Fibroblast of gingiva (primary cell): ENCODE results near the gene CHMP4A.

Experiments used
- DNase-seq: peaks from one replicate; pipeline ENCODE4 v3.0.0-alpha.2; 2011; ENCODE audit warnings: low read depth

Gene CHMP4A, protein sequence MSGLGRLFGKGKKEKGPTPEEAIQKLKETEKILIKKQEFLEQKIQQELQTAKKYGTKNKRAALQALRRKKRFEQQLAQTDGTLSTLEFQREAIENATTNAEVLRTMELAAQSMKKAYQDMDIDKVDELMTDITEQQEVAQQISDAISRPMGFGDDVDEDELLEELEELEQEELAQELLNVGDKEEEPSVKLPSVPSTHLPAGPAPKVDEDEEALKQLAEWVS

DNA sequence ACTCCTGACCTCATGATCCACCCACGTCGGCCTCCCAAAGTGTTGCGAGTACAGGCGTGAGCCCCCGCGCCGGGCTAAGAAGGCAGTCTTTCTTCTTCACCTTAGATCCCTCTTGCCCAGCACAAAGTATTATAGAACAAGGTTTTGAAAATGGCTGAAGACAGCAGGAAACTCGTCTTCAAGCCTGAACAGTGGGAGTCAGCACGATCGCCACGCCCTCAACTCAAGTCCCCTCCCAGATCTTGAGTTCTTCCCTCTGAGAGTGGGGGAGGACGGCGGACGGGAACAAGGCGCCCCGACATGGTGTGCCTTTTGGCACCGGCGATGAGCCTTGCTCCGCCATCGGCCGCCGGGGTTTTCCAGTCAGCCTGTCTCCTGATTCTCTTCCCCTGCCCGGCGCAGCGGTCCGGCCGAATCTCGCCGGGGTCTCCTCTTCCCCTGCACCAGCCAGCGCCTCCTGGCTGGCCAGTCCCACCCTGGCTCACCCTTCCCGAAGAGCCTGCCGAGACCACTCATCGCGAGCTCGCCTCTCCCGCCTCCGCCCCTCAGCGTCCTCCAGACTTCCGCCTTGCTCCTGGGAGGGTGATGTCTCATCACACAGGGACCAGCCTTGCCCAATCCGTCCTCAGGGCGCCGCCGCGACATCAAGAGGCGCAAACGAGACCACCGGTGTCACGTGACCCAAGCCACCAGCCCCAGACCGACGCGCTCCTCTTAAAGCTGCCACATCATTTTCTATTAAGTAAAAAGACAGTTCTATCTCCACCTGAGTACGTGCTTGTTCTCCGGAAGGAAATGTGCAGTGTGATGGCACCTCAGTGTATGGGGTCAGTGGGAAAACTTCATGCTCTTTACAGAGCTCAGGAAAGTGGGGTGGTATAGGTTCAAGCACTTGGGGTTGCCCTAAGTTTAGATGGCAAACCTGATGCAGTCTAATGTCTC lies at the start of gene CHMP4A:
Gene CHMP4A, minus strand, starts transcription at position 565 of the 942 bp plus-strand sequence. Its CDS starts 49 bp downstream, at position 516.
- peak; percentile 98 for DNase-seq

DNA sequence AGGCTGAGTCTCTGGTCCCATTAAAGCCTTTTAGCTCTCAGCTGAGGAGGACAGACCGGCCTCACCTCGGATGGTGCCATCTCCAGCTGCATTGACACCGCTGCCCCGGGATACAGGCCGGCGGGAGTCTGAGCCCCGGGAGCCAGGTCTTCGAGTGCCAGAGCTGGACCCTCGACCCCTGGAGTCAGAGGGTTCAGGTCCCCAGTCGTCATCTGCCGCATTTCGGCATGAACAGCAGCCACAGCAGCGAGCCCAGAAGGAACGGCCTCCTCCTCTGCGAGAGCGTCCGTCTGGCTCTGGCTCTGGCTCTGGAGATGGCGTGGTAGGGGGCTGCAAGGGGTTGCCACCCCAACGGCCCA lies 48.7 kb upstream of the CHMP4A start:
- DNase-seq: no peak

DNA sequence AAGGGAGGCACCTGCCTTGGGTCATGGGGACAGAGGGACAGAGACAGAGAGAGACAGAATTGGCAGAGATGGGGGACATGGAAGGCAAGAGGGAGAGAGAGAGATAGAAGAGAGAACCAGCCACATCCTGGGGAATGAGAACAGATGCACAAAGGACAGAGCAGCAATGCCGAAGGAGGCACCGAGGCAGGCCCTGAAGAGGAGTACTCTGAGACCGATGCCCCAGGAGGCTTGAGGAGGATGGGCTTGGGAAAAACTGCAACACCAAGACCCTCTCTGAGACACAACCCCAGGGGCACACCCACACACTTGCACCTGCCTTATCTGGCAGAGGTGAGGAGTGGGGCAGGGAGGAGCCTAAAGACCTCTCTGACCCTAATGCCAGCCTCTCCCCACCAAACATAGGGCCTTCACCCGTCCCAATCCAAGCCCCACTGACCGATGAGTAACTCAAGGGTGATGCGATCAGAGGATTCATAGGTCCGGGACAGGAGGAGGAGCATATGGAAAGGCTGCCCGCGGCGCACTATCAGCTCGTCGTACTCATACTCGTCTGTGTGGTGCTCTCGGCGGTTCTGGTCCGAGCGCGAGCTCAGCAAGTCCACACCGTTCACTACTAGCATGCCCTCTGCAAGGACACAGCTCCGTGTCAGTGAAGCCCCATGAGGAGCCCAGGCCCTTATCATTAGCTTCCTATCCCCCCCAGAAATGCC lies 48.1 kb upstream of the CHMP4A start:
- DNase-seq: no peak

GRCh38 chr14:24260780-24261157 lies 47.5 kb upstream of the CHMP4A start:
- no peak for DNase-seq

DNA sequence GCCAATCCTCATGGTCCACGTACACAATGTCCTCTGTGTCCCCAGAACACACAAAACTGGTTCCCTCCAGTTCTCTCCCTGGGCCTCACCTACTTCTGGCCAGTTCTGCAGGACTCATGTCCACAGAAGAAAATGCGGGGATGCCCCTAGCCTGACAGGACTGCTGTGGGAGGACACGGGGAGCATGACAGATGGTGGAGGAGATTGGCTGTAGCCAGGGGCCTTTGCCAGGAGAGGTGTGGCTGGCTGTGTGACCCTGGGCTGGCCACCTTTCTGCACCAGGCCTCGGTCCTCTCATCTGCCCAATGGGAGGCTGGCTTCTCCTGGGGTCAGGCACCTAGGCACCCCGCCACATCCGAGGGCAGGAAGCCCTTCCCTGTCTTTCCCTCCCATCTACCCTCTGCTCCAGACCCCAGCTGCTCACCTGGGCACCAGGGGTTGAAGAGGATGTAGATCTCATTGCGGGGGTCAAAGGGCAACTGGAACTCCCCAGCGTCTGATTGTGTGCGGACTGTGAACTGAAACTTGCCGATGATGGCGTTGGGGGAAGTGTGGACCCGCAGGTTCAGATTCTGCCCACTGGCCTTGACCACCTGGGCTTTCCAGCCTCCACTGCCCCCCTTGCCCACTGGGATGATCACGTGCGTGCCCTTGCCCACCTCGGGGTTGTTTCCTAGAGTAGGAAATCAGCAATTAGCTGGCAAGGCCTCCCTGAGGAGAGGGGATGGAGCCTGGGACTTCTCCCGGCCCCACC lies 46.9 kb upstream of the CHMP4A start:
- no peak for DNase-seq

- no peak for DNase-seq
Observed at GRCh38 chr14:24259282-24260025, 46.2 kb upstream of the CHMP4A start.

GRCh38 chr14:24258548-24259265 lies 45.4 kb upstream of the CHMP4A start:
- DNase-seq: no peak

GRCh38 chr14:24258119-24258518 lies 44.8 kb upstream of the CHMP4A start:
- DNase-seq: no peak

GRCh38 chr14:24256960-24257359 lies 43.7 kb upstream of the CHMP4A start:
- no peak for DNase-seq

GRCh38 chr14:24255931-24256711 lies 42.8 kb upstream of the CHMP4A start:
- no peak for DNase-seq

GRCh38 chr14:24255438-24255837 lies 42.1 kb upstream of the CHMP4A start:
- DNase-seq: no peak

DNA sequence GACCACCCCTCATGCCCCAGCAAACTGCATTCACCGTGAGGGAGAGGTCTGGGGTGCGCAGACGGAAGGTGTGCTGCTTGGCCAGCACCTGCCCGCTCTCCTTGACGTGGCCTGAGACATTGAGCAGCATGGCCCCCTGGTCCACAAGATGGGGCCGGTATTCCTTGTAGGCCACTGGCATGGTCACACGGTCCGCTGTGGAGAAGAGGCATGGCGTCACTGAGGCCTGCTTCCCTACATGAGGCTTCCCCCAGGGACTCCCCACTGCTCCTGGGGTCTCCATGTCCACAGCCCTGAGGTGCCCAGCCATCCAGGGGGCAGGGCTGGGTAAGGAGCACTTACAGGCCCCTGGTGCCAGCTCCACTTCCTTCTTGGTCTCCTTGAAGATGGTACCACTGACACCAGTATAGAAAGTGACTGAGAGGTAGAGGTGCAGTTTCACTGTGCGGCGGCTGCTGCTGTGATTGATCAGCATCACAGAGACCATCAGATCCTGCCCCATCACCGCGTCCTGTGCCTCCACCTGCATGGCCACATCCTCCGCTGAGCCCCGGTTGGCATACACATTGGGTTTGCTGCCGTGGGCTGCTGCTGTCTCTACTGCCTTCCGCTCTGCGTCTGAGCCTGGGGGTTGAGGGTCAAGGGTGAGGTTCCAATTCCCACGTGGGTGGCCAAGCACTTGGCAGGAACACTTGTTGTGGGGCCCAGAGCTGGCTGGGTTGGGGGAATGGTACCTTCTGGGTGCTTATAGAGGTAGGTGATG lies 41.5 kb upstream of the CHMP4A start:
- DNase-seq: no peak

DNA sequence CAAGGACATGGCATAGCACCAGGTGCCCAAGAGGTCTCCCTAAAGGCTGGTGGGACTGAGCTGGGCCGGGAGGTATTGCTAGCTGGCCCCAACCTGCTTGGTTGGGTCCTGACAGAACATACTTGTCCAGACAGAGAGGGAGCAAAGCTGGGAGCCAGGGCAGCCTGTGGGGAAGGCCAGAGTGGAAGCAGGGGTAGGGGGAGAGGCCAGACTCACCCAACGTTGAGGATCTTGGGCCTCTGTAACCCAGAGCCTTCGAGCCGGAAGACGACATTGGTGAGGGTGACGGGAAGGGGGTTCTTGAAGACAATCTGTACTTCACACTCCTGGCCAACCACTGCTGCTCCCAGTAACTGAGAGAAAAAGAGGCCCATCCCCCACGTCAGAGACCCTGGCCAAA lies 40.6 kb upstream of the CHMP4A start:
- DNase-seq: no peak

GRCh38 chr14:24252289-24253124 lies 39.2 kb upstream of the CHMP4A start:
- DNase-seq: no peak

- DNase-seq: no peak
Observed at GRCh38 chr14:24251880-24252288, 38.6 kb upstream of the CHMP4A start.

- no peak for DNase-seq
Observed at GRCh38 chr14:24250354-24250753, 37.1 kb upstream of the CHMP4A start.

DNA sequence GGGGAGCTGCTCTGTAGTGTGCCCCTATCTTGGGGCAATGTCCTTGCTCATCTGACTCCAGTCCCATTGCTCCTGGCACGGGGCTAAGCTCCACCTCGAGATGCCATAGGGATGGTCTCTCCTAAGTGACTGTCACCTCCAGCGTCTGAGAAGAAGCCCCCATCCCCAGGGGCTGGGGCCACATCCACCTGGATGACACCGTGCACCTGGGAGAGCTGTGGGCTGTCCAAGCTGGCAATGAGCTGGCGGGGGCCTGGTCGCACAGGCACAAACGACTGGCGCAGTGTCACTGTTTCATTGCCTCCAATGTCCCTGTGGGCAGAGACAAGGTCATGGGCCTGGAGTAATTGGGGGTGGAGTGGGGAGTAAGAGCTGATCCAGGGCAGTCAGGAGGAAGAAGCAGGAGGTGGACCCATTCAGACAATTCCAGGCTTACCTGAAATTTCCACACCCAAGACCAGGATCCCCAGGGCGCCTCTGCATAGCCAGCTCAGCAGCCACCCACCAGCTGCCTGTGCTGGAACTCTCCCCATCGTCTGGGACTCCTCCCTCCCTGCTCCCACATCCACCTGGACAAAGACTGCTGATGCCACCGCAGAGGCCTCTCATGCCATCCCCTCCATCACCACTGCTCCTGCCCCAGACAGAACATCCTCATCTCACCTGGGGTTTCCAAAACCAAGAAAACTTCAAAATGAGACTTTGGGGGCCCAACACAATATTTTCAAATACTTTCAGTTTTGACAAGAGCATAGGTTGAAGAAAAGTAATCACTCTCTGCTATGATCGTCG lies 36.1 kb upstream of the CHMP4A start:
- no peak for DNase-seq
